ENCODE data around the gene VPS13D.
"Not testable (repeated sequence)": the region's sequence is repeated elsewhere in the genome, so short reads cannot be mapped to it uniquely, and the experiment has no call there.

The VPS13D gene

DNA sequence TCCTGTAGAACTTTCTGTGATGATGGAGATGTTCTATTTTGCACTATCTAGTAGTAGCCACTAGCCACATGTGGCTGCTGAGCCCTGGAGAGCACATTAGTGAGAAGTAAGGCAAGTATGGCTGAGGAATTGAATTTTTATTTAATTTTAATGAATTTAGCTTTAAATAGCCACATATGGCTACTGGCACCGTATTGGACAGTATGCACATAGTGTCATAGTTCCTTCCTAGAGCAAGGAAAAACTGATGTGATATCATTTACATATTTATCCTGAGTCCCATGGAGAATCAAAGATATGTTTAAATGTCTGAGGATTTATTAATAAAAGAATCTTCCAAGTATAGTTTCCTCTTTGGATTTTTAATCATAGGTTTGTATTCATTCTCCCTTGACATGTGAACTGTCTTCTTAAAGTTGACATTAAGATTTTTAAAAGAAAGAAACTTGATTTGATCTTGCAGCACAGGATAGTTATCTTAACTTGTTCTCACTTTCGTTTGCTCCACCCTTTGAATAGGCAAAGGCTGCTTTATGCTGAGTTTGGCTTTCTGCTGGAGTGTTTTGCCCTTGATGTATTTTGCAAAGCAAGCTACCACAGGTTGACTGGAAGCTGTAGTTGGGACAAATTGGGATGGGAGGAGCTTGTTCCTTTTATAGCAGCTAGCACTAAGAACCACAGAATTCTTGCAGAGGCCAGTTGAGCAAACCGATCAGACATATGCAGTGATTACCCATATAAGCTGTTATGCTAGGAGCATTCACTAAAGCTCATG lies 129.7 kb downstream of the VPS13D start:
- H3K4me3 ChIP-seq (ENCODE audit: low read depth, low read length): no peak overlapping the region

DNA sequence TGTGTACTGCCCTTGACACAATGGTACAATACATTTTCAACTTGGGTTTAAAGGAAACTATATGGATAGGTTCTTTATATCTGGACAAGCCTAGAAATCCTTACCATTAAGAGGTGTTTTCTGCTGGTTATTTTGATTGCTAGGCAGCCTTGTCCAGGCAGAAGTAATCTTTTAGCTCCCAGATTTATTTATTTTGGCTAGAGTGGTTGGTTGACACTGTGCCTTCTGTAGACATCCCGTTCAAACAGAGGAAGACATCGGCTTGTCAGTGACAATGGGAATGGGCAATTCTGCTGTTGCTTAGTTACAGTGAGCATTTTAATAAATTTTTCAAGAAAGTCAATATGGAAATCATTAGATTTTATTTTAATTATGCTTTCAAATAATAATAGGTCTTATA lies 138.8 kb downstream of the VPS13D start:
- H3K4me3 ChIP-seq (ENCODE audit: low read depth, low read length): no peak overlapping the region

DNA sequence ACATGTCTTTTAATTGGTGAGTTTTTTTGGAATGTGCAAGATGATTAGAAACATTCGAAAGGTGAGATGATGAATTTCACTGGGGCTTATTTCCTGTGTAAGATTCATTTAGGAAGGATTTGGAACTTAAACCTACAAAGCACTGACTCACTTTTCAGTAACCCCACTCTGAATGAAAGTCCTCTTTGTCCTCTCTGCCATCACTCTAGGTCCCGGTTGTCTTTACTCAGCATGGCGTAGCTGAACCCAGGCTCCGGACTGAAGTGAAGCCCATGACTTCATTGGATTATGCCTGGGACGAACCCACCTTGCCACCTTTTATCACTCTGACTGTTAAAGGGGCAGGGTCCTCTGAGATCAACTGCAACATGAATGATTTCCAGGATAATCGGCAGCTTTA lies 139.4 kb downstream of the VPS13D start:
- no peak overlapping the region for H3K4me3 ChIP-seq (ENCODE audit: low read depth, low read length)

DNA sequence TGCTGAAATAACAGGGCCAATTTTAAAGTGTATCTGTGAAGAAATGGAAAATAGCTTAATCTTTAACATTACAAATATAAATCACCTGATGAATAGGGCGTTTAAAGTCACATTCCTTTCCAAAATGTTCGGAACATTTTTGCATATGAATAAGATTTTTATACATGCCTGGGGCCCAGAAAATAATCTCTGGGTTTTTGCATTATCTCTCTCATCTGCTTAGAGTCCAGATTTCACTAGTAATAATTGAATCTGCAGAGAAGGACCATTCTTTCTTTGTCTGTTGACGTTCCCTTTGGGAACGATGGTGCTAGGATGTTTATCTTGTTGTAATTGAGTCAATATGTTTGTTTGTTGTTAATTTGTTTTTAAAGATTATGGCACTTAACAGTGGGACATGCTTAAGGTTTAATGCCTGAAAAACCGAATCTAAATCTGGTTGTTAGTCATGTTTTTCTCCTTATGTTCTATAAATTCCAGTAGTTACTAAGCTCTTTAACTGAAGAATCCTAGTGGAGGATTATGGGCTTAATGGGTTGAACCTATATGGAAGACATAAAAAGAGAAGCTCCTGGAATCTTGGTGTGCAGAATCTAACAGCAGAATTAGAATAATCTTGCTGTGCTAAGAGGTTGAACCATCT lies 140.6 kb downstream of the VPS13D start:
- no peak overlapping the region for H3K4me3 ChIP-seq (ENCODE audit: low read depth, low read length)

DNA sequence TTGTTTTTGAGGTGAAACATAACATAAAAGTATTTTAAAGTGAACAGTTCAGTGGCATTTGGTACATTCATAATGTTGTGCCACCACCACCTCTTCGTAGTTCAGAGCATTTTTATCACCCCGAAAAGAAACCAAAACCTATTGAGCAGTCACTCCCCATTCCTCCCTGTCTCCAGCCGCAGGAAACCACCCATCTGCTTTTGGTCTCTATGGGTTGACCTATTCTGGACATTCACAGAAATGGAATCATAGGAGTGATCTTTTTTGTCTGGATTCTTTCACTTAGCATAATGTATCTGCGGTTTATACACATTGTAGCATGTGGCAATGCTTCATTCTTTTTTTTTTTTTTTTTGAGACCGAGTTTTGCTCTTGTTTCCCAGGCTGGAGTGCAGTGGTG lies 141.2 kb downstream of the VPS13D start:
- no peak overlapping the region for H3K4me3 ChIP-seq (ENCODE audit: low read depth, low read length)

DNA sequence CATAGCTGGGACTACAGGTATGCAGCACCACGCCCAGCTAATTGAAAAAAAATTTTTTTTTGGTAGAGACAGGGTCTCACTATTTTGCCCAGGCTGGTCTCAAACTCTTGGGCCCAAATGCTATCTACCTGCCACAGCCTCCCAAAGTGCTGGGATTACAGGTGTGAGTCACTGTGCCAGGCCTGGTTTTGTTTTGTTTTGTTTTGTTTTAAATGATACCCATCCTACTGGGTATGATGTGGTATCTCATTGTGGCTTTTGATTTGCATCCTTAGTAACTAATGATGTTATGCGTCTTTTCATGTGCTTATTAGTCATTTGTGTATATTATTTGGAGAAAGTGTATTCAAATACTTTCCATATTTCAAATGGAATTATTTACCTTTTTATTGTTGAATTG lies 142.3 kb downstream of the VPS13D start:
- no peak overlapping the region for H3K4me3 ChIP-seq (ENCODE audit: low read depth, low read length)

DNA sequence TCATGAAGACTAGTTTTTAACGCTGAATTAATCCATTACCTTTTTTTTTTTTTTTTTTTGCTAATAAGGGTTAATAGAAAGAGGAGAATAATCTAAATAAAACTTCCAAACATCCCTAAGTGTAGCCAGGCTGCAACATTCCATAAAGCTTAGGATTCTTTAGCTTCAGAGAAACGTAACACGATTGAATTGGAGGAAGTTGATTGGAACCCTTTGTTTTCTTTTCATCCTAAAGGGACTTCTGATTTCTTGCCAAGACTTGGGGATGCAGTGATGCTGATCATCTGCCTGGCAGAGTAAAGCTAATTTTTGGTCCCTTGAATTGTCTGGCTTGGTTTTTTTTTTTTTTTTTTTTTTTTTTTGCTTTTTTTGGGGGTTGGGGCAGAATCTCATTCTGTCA lies 142.9 kb downstream of the VPS13D start:
- no peak overlapping the region for H3K4me3 ChIP-seq (ENCODE audit: low read depth, low read length)

DNA sequence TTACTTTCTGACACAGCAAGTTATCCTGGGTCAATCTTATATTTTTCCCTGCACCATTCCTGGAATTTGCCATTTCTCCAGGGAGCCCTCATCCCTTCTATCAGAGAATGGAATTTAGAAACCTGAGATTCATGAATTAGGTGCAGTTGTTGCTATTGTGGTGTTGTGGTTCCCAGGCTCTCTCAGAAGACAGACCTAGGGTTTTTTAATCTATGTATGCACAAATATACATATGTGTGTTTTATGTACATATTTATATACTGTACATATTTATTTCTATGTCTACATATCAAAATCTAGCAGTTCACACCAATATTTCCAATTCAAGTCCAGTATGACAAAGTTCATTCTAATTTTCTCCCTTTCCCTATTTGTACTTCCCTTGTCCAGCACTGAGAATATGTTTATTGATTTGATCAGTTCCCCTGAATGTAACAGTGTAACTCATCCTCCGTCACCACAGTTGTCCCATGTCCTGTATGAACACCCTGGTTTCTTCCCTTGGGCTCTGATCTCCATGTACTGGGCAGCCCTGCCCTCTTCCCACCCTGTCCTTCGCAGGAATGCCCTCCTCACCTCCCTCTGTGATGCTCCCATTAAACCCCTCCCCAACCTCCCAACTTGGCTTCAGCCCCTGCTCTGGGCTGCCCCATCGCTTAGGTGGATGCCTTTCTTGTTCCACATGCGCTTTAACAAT lies 145.5 kb downstream of the VPS13D start:
- no peak overlapping the region for H3K4me3 ChIP-seq (ENCODE audit: low read depth, low read length)

DNA sequence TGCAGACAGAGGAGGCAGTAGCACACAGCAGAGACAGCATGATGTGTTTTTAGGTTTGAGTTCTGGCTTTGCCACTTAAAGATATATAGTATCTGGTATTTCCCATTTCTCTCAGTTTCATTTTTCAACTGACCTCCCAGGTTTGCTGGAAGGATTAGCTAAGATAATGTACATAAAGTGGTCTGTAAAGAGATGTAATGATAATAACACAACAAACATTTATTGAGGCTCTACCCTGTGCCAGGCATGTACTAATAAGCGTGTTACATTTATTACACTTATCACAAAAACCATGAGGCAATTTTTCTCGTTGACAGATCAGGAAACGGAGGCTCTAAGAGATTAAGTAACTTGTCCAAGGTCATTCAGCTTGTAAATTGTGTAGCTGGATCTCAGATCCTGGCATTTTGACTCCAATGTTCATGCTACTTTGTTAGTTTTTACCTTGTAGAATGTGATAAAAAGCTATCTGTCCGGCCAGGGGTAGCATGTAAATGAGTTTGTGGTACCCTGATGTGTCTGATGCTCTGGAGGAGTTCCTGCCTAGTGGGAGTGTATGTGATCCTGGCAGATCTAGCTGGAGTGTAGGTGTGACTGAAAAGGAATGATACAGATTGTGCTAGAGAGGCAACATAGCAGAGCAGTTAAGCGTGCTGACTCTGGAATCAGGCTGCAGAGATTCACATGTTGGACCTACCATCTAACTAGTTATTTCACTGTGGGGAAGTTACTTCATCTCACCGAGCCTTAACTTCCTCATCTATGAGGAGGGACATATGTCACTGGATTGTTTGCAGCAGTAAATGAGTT lies 146.6 kb downstream of the VPS13D start:
- H3K4me3 ChIP-seq (ENCODE audit: low read depth, low read length): no peak overlapping the region

DNA sequence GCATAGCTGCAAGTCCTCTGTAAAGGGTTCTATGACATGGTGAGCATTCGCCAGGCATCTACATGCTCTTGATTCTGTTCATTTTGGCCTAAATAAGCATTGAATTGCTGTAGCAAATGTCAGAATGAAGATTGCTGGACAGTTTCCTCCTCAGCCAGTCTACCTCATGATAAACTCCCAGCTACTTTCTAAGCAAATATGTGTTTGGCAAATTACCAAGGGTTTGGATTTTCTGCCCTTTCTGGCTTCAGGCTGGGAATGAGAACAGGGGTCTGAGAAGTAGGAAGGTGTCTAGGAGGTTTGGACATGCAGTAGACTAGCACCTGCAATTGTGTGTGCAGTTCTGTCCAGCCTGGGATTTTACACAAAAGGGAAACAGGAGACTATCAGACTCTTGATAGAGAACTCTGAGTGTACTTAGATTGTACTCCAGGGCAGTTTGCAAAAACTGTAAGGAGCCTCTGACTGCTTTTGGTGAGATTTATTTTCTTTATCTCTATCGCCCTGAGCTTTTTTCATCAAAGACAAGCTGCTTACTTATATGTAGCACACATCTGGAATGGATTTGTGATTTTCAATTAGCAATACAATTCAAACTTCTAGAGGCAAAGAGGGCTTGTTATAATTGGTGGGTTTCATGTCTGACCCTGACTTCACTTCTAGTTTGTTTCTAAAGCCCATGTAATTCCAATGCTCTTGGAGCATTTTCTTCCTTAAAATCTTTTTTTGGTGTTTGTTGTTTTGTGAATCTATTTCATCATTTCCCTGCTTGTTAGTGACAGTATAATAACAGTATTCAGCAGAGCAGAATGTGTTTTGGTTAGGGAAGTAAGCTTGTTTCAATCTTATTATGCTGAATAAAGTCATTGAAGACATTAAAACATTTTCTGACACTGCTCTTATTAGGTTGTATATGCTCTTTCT lies 150.8 kb downstream of the VPS13D start:
- H3K4me3 ChIP-seq (ENCODE audit: low read depth, low read length): no peak overlapping the region

DNA sequence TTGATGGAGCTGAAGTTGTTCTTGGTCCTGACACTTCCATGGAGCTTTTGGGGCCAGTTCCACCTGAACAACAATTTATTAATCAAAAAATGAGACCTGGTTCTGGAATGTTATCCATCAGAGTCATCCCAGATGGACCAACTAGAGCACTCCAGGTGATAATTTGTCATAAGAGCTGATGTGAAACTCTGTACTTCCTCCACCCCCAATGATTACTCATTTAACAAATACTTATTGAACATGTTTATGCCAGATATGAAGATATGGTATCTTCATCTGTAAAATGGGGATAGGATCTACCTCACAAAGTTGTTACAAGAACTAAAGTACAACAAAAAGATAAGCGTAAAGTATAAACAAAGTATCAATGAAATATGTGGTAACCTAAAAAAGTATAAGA lies 153.2 kb downstream of the VPS13D start:
- H3K4me3 ChIP-seq (ENCODE audit: low read depth, low read length): no peak overlapping the region

DNA sequence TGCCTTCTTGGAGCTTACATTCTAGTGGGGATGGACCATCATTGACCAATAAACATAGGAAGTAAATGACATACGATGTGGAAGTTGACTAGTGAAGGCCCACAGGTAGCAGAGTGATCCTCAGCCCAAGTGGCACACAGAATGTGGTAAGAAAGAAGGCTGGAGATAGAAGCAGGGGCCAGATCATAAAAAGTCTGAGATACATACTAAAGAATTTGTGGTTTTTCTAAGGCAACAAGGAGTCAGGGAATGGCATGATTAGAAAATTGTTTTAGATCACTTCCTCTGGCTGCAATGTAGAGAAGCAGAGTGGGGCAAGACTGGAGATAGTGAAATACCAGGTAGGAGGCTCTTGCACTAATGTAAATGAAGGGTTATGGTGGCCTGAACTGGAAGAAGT lies 154.0 kb downstream of the VPS13D start:
- no peak overlapping the region for H3K4me3 ChIP-seq (ENCODE audit: low read depth, low read length)

DNA sequence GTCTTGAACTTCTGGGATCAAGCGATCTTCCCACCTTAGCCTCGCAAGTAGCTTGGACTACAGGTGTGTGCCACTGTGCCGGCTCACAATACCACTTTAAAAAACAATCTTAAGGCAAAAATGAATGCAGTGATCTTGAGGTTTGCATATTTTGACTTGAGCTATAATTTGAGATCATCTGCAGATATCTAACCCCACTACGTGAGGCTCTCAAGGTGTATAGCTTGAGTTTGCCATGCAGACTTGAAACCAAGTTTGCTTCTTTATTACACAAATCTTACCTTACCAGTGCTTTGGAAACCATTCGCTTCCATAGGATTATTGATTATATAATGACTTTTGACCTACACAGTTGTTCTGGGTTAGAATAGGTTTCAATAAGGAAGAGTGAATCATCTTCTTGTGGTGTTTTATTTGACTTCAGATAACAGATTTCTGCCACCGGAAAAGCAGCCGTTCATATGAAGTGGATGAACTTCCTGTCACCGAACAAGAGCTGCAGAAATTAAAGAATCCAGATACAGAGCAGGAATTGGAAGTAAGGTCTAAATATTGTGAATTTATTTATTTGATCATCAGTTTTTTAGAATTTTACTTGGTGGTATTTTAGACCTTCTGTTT lies 155.1 kb downstream of the VPS13D start:
- no peak overlapping the region for H3K4me3 ChIP-seq (ENCODE audit: low read depth, low read length)

DNA sequence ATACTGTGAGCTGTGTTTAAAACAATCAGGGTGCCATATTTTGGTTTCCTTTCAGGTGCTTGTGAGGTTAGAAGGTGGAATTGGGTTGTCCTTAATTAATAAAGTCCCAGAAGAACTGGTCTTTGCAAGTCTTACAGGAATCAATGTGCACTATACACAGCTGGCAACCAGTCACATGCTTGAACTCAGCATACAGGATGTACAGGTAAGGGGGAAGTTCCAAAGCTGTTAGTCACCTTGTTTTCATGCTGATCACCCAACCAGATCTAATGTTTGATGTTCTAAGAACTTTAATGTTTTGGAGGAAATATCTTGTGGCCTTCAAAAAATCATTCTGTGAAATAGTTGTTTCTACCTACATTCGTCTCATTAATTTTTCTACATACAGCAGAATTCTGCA lies 156.3 kb downstream of the VPS13D start:
- no peak overlapping the region for H3K4me3 ChIP-seq (ENCODE audit: low read depth, low read length)

DNA sequence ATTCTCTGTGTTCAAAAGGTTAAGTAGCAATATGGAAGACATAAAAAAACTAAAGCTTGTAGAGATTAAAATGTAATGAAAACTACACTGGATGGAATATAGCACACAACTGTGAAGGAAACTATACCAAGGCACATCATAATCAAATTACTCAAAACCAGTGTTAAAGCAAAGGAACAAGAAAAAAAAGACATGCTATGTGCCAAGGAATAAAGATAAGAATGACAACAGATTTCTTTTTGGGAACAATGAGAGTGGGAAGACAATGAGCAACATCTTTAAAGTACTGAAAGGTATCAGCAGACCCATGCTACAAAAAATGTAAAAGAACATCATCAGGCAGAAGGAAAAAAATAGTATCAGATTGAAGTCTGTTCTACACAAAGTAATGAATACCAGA lies 157.8 kb downstream of the VPS13D start:
- H3K4me3 ChIP-seq (ENCODE audit: low read depth, low read length): no peak overlapping the region

DNA sequence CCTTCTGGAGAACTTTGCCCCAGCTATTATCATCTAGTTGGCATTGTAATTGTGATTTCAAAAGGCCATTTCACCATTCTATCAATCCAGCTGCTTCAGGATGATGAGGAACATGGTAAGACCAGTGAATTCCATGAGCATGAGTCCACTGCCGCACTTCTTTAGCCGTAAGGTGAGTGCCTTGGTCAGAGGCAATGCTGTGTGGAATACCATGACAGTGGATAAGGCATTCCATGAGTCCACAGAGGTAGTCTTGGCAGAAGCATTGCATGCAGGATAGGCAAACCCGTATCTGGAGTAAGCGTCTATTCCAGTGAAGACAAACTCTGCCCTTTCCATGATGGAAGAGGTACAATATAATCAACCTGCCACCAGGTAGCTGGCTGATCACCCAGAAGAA lies 160.5 kb downstream of the VPS13D start:
- H3K4me3 ChIP-seq (ENCODE audit: low read depth, low read length): not testable (repeated sequence)

DNA sequence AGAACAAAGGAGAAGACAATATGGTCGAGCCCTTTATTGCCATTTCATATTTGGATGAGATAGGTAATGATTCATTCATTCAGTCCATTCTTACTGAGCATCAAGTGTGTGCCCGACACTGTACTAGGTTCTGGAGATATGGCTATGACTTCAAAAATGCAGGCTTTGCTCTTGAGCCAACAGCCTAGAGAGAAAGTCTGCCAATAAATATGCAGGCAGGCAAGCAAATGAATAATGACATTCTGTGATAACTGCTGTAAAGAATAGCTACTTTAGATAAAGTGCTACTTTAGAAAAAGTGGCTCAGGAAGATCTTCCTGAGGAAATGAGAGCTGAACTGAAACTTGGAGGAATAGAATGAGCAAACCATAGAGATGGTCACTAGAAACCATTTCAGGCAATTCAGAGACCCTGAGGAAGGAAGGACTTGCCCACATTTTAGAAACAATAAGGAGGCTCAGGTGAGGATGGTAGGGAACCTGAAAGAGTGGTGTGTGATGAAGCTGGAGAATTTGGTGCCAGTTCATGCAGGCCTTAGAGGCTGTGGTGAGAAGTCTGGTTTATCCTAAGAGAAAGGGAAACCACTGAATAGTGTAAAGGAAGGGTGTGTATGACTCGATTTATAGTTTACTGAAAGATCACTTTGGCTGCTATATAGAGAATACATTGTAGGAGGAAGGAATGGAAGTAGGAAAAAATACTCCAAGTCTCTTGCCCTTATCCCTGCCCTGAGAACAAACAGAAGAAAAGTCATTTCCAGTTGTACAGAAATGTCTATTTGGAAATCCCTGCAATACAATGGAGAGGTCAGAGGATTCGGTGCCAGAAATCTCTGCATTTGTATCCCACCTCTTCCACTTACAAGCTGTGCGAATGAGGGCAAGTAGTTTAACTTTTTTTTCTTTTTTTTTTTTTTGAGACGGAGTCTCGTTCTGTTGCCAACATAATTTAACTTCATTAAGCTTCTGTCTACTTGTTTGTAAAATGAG lies 167.9 kb downstream of the VPS13D start:
- no peak overlapping the region for H3K4me3 ChIP-seq (ENCODE audit: low read depth, low read length)

DNA sequence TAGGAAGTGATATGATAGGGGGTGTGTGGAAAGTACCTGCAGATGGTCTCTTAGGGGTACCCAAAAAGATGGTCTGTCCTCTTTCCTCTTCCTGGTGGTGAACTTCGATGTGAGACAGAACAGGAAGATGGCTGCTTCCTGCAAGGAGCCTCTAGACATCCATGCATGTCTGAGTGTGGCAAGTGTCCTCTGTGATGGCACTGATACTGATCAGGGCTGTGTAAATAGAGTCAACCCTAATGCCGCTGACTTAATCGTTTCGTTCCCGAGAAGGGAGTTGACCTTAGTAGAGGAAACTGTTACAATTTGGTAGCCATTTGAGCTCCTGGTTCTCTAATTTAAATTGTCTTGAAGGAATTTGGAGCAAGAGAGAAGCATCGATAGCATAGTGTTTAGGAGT lies 168.6 kb downstream of the VPS13D start:
- H3K4me3 ChIP-seq (ENCODE audit: low read depth, low read length): no peak overlapping the region
